H9 (cell line): ENCODE results near the gene AMIGO1. TPM values are rescaled to one million over a fixed set of nuclear protein-coding genes. Genes with fewer than 3 reads are reported as not detected.

Experiments used
- DNase-seq: peaks from one replicate; pipeline ENCODE4 v3.0.0-alpha.2; 2017
- H2AFZ ChIP-seq: one replicate; pipeline ENCODE4 v1.6.1; 2013; ENCODE audit warnings: mild to moderate bottlenecking, low read length, control low read depth, moderate library complexity
- H2AK5ac ChIP-seq: 2 replicates; pipeline ENCODE4 v1.6.1; 2013; ENCODE audit warnings: low read length, control low read depth, mixed read lengths; ENCODE audit not compliant: insufficient read length
- H2BK120ac ChIP-seq: one replicate; pipeline ENCODE4 v1.6.1; 2013; ENCODE audit warnings: low read depth, mild to moderate bottlenecking, low read length, control low read depth, inconsistent platforms; ENCODE audit not compliant: poor library complexity, severe bottlenecking
- H2BK12ac ChIP-seq: 2 replicates; pipeline ENCODE4 v1.6.1; 2013; ENCODE audit warnings: low read length, control low read depth, mixed read lengths, low read depth; ENCODE audit not compliant: insufficient read length
- H2BK15ac ChIP-seq: 2 replicates; pipeline ENCODE4 v1.6.1; 2013; ENCODE audit warnings: low read depth, low read length, control low read depth
- H2BK20ac ChIP-seq: one replicate; pipeline ENCODE4 v1.6.1; 2013; ENCODE audit warnings: low read depth, mild to moderate bottlenecking, low read length, control low read depth, inconsistent platforms; ENCODE audit not compliant: poor library complexity, severe bottlenecking
- H2BK5ac ChIP-seq: 2 replicates; pipeline ENCODE4 v1.6.1; 2013; ENCODE audit warnings: low read length, control low read depth, mixed read lengths; ENCODE audit not compliant: insufficient read length
- H3K14ac ChIP-seq: 2 replicates; pipeline ENCODE4 v1.6.1; 2013; ENCODE audit warnings: low read length, control low read depth; ENCODE audit not compliant: insufficient read depth
- H3K18ac ChIP-seq: 2 replicates; pipeline ENCODE4 v1.6.1; 2013; ENCODE audit warnings: low read depth, mild to moderate bottlenecking, mixed read lengths, low read length, control low read depth; ENCODE audit not compliant: insufficient read length
- H3K23ac ChIP-seq: 2 replicates; pipeline ENCODE4 v1.6.1; 2013; ENCODE audit warnings: low read length, control low read depth, mixed read lengths, low read depth; ENCODE audit not compliant: insufficient read length
- H3K23me2 ChIP-seq: 2 replicates; pipeline ENCODE4 v1.6.1; 2013; ENCODE audit warnings: low read depth, mild to moderate bottlenecking, mixed read lengths, low read length, control low read depth; ENCODE audit not compliant: insufficient read length, poor library complexity, severe bottlenecking
- H3K27ac ChIP-seq: 2 replicates; pipeline ENCODE4 v1.5.1; 2013; ENCODE audit warnings: low read length, control low read depth, mixed read lengths, low read depth; ENCODE audit not compliant: insufficient read length
- H3K27me3 ChIP-seq: 2 replicates; pipeline ENCODE4 v1.6.1; 2013; ENCODE audit warnings: low read length, control low read depth, inconsistent platforms; ENCODE audit not compliant: insufficient read depth
- H3K4ac ChIP-seq: 2 replicates; pipeline ENCODE4 v1.6.1; 2013; ENCODE audit warnings: low read depth, mild to moderate bottlenecking, control low read depth, inconsistent platforms, low read length, moderate library complexity
- H3K4me1 ChIP-seq: 2 replicates; pipeline ENCODE4 v1.6.1; 2013; ENCODE audit warnings: low read length, control low read depth, inconsistent platforms; ENCODE audit not compliant: insufficient read depth
- H3K4me2 ChIP-seq: 2 replicates; pipeline ENCODE4 v1.6.1; 2013; ENCODE audit warnings: low read length, control low read depth, mixed read lengths; ENCODE audit not compliant: insufficient read length, insufficient read depth
- H3K56ac ChIP-seq: 2 replicates; pipeline ENCODE4 v1.6.1; 2013; ENCODE audit warnings: low read depth, mild to moderate bottlenecking, mixed read lengths, low read length, control low read depth; ENCODE audit not compliant: insufficient read length
- H3K79me1 ChIP-seq: 2 replicates; pipeline ENCODE4 v1.6.1; 2013; ENCODE audit warnings: low read depth, mild to moderate bottlenecking, moderate library complexity, low read length, control low read depth, inconsistent platforms; ENCODE audit not compliant: insufficient read depth, poor library complexity, severe bottlenecking
- H3K79me2 ChIP-seq: 2 replicates; pipeline ENCODE4 v1.6.1; 2013; ENCODE audit warnings: low read length, control low read depth, inconsistent platforms; ENCODE audit not compliant: insufficient read depth
- H3K9ac ChIP-seq: 2 replicates; pipeline ENCODE4 v1.6.1; 2013; ENCODE audit warnings: low read length, control low read depth, mixed read lengths; ENCODE audit not compliant: insufficient read length; ENCODE audit errors: extremely low read depth
- H3K9me3 ChIP-seq: one replicate; pipeline ENCODE4 v1.6.1; 2013; ENCODE audit warnings: low read depth, low read length, inconsistent platforms; ENCODE audit not compliant: control insufficient read depth
- H3T11ph ChIP-seq: one replicate; pipeline ENCODE4 v1.6.1; 2013; ENCODE audit warnings: mild to moderate bottlenecking, low read length, control low read depth, inconsistent platforms
- H4K20me1 ChIP-seq: one replicate; pipeline ENCODE4 v1.6.1; 2013; ENCODE audit not compliant: control insufficient read depth, insufficient read length, insufficient read depth
- H4K5ac ChIP-seq: 2 replicates; pipeline ENCODE4 v1.6.1; 2013; ENCODE audit warnings: low read depth, mild to moderate bottlenecking, mixed read lengths, low read length, control low read depth; ENCODE audit not compliant: insufficient read length
- H4K8ac ChIP-seq: replicated peaks from 2 replicates; pipeline ENCODE4 v1.6.1; 2013; ENCODE audit warnings: low read length, control low read depth, mixed read lengths, low read depth; ENCODE audit not compliant: insufficient read length
- H4K91ac ChIP-seq: 2 replicates; pipeline ENCODE4 v1.6.1; 2013; ENCODE audit warnings: low read depth, mild to moderate bottlenecking, moderate library complexity, mixed read lengths, low read length, control low read depth; ENCODE audit not compliant: insufficient read length
- H3K27ac Mint-ChIP-seq, 3 experiments: 2 replicates in 2 of 3; 3 replicates in 1 of 3; pipeline ENCODE4 v1.8.0; 2020 to 2021; ENCODE audit warnings: mixed read lengths in 3 of 3, mild to moderate bottlenecking in 1 of 3, moderate library complexity in 1 of 3
- H3K27me3 Mint-ChIP-seq: 2 replicates; pipeline ENCODE4 v1.8.0; 2021; ENCODE audit warnings: low read depth, mild to moderate bottlenecking, moderate library complexity, mixed read lengths
- H3K36me3 Mint-ChIP-seq, 3 experiments: 2 replicates in 2 of 3; 3 replicates in 1 of 3; pipeline ENCODE4 v1.8.0; 2020 to 2021; ENCODE audit warnings: low read depth in 3 of 3, mixed read lengths in 3 of 3; ENCODE audit not compliant: insufficient read depth in 1 of 3
- H3K4me1 Mint-ChIP-seq, 2 experiments: 2 replicates each; pipeline ENCODE4 v1.8.0; 2020; ENCODE audit warnings: mixed read lengths in 2 of 2
- H3K4me3 Mint-ChIP-seq, 2 experiments: 2 replicates in 1 of 2; 3 replicates in 1 of 2; pipeline ENCODE4 v1.8.0; 2020 to 2021; ENCODE audit warnings: mild to moderate bottlenecking in 2 of 2, mixed read lengths in 2 of 2, moderate library complexity in 1 of 2
- H3K9me3 Mint-ChIP-seq, 2 experiments: 2 replicates in 1 of 2; 3 replicates in 1 of 2; pipeline ENCODE4 v1.8.0; 2020; ENCODE audit warnings: mild to moderate bottlenecking in 2 of 2, mixed read lengths in 2 of 2, moderate library complexity in 1 of 2
- whole genome bisulfite sequencing: extraction: QIAGEN DNeasy Blood & Tissue Kit; methylation state at CpG from one replicate; pipeline ENCODE4 v1.1.7; 2013; ENCODE audit warnings: missing lambda C conversion rate, low lambda C conversion rate, mixed read lengths; ENCODE audit not compliant: insufficient read length; ENCODE audit errors: extremely low coverage; 5-methylcytosine and 5-hydroxymethylcytosine counted together
- total RNA-seq: library from RNA; stranded (reverse); gene quantifications from 2 replicates; pipeline ENCODE4 v1.2.1, GENCODE V29; 2021
- TF ChIP-seq, protein P1 (sequence below): fragments of 200-600 bp; sonication (generic); conservative IDR thresholded peaks from 3 replicates; pipeline ENCODE4 v1.8.0; 2021; ENCODE audit warnings: antibody characterized with exemption, mild to moderate bottlenecking

AMIGO1 gene
- total RNA-seq, 1 experiment from 2014 or later: 4.1 TPM

DNA sequence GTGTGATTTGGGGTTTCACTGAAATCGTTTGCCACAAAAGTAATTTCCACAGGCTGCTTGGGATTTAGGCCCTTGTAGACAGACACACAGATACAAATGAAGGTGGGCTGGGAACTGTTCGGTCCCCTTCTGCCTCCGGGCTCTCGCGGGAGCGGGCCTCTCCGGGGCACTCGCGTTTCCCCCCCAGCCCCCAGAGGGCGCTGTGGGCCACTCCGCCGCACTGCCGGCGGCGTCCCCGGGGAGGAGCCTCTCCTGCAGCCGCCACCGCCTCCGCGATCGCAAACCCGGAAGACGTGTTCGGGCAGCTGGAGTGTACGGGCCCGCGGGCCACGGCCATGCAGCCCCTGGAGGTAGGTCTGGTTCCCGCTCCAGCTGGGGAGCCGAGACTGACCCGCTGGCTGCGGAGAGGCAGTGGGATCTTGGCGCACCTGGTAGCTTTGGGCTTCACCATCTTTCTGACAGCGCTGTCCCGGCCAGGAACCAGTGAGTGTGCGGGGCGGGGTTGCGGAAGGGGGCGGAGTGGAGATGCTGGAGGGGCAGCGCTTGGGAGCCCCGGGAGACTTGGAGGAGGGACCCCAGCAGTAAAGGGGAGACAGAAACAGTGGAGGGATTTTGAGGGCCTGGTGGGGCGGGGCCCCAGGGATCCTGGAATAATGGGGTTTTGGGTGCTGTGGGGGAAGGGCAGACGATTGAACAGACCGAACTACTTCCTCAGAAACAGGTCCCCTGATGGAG, 15.6 kb downstream of the AMIGO1 start, which contains the start of gene CYB561D1:
TSS of gene CYB561D1 (plus strand) at position 290 of the 735 bp plus-strand sequence. CDS start at position 336, 46 bp downstream.
- no peak within 1 kb of the TSS for H2BK20ac ChIP-seq
- H3K4ac ChIP-seq: no peak within 1 kb of the TSS
- no peak within 1 kb of the TSS for H2BK15ac ChIP-seq
- H3K4me3 Mint-ChIP-seq: peak within 1 kb of the TSS; percentile 91 to 93
- no peak within 1 kb of the TSS for H3K23ac ChIP-seq
- H4K8ac ChIP-seq: no peak within 1 kb of the TSS
- no peaks in the 10 kb centered on the region for H3K9me3 ChIP-seq
- H3T11ph ChIP-seq: no peak within 1 kb of the TSS
- peak within 1 kb of the TSS; percentile 36 to 89 (median 66); a peak in 3 of 7 replicates for H3K27ac Mint-ChIP-seq
- no peaks in the 10 kb centered on the region for H3K79me1 ChIP-seq
- TF ChIP-seq, protein P1, sequence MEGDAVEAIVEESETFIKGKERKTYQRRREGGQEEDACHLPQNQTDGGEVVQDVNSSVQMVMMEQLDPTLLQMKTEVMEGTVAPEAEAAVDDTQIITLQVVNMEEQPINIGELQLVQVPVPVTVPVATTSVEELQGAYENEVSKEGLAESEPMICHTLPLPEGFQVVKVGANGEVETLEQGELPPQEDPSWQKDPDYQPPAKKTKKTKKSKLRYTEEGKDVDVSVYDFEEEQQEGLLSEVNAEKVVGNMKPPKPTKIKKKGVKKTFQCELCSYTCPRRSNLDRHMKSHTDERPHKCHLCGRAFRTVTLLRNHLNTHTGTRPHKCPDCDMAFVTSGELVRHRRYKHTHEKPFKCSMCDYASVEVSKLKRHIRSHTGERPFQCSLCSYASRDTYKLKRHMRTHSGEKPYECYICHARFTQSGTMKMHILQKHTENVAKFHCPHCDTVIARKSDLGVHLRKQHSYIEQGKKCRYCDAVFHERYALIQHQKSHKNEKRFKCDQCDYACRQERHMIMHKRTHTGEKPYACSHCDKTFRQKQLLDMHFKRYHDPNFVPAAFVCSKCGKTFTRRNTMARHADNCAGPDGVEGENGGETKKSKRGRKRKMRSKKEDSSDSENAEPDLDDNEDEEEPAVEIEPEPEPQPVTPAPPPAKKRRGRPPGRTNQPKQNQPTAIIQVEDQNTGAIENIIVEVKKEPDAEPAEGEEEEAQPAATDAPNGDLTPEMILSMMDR: peak; percentile 98
- H3K14ac ChIP-seq: no peak within 1 kb of the TSS
- peak; percentile 89 for DNase-seq
- H3K27me3 ChIP-seq: no peaks in the 10 kb centered on the region
- no peak within 1 kb of the TSS for H2BK12ac ChIP-seq
- peak within 1 kb of the TSS; percentile 15 for H3K4me2 ChIP-seq
- H3K9ac ChIP-seq: peak within 1 kb of the TSS; percentile 40
- peaks cover 2% of the 10 kb centered on the region; the same call in 1 of the 2 replicates for H3K4me1 ChIP-seq
- H2BK5ac ChIP-seq: no peak within 1 kb of the TSS
- H3K23me2 ChIP-seq: no peaks in the 10 kb centered on the region
- no peak within 1 kb of the TSS for H2BK120ac ChIP-seq
- H3K36me3 Mint-ChIP-seq: peaks cover 0 to 32% (median 0%) of the 10 kb centered on the region in 3 experiments; a peak in 3 of 7 replicates
- no peak within 1 kb of the TSS for H3K27ac ChIP-seq
- H3K27me3 Mint-ChIP-seq: no peaks in the 10 kb centered on the region
- WGBS: no CpG with 5 or more reads among the region's 44 CpGs
- no peaks in the 10 kb centered on the region for H3K9me3 Mint-ChIP-seq
- H3K18ac ChIP-seq: no peak within 1 kb of the TSS
- no peak within 1 kb of the TSS for H2AFZ ChIP-seq
- H4K20me1 ChIP-seq: no peaks in the 10 kb centered on the region
- H4K91ac ChIP-seq: no peak within 1 kb of the TSS
- H3K4me1 Mint-ChIP-seq: peaks cover 14 to 16% of the 10 kb centered on the region in 2 experiments
- H3K56ac ChIP-seq: no peak within 1 kb of the TSS
- no peaks in the 10 kb centered on the region for H3K79me2 ChIP-seq
- no peak within 1 kb of the TSS for H4K5ac ChIP-seq
- H2AK5ac ChIP-seq: no peak within 1 kb of the TSS
